ENCODE data around the gene THSD7A.
"Not testable (repeated sequence)": the region's sequence is repeated elsewhere in the genome, so short reads cannot be mapped to it uniquely, and the experiment has no call there.

The THSD7A gene

GRCh38 chr7:11570922-11571550 lies 261.0 kb downstream of the THSD7A start:
- DNase-seq, result no peak

DNA sequence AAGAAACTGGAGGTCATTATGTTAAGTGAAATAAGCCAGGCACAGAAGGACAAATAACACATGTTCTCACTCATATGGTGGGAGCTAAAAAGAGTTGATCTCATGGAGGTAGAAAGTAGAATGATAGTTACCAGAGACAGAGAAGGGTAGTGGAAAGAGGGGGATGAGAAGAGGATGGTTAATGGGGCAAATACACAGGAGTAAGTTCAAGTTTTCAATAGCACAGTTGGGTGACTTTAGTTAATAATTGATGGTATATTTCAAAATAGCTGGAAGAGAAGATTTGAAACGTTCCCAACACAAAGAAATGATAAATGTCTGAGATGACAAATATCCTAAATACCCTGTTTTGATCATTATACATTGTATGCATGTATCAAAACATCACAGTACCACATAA lies 261.8 kb downstream of the THSD7A start:
- DNase-seq, result no peak

- no peak for DNase-seq
Observed at GRCh38 chr7:11567571-11567970, 264.4 kb downstream of the THSD7A start.

DNA sequence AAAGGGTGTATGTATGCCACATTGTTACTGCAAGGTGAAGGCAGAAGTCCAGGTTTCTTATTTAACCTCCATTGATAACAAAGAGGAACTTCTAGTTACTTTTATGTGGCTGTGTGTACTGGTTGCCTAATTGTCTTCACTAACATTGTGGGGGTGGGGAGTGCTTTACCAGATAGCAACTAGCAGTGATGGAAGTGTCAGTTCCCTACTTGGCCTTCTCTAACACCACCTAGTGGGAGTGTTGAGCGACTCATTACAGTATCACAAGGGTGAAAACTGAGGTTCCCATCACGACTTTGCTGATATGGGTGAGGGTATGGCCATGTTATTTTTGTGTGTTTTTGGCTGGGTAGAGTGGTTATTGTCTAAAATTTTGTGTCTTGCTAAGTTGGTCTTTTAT lies 274.4 kb downstream of the THSD7A start:
- no peak for DNase-seq

- no peak for DNase-seq
Observed at GRCh38 chr7:11552676-11553296, 279.2 kb downstream of the THSD7A start.

GRCh38 chr7:11551470-11551869 lies 280.5 kb downstream of the THSD7A start:
- DNase-seq, result no peak

GRCh38 chr7:11548532-11548931 lies 283.5 kb downstream of the THSD7A start:
- no peak for DNase-seq

GRCh38 chr7:11541330-11541729 lies 290.7 kb downstream of the THSD7A start:
- no peak for DNase-seq

DNA sequence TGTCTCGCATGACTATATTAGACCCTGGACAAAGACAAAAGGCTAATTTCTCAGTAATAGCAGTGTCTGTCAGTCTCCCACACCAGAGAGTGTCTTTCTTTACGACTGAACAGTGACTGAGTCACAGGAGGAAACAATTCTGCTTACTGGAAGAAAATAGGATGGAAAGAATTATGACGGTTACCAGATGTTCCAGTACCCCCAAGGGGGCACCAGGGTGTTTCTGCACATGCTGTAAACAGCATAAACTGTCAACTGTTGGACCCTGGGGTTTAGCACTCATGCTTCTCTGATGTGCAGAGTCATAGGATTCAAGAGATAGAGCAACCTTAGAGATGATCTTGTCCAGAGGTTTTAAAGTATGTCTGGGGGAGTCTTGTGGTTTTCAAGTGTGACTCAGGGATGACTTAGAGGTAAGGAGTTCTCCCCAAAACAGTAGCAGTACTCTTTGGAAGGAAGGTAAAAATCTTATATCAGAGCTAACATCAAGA lies 291.7 kb downstream of the THSD7A start:
- no peak for DNase-seq

- no peak for DNase-seq
Observed at GRCh38 chr7:11539853-11540252, 292.1 kb downstream of the THSD7A start.

GRCh38 chr7:11538751-11539299 lies 293.2 kb downstream of the THSD7A start:
- no peak for DNase-seq

GRCh38 chr7:11533229-11533820 lies 298.7 kb downstream of the THSD7A start:
- DNase-seq, result no peak

GRCh38 chr7:11529382-11529781 lies 302.6 kb downstream of the THSD7A start:
- no peak for DNase-seq

DNA sequence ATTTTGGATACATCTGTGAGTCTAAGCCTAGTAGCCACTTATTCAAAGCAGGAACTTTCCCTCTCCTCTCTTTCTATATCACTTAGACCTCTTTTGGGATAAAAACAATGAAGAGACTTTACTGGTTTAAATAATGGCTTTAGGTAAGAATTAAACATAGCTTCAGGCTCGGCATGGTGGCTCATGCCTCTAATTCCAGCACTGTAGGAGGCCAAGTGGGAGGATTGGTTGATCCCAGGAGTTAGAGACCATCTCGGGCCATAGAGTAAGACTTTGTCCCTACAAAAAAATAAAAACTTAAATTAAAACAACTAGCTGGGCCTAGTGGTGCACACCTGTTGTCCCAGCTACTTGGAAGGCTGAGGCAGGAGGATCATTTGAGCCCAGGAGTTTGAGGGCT lies 304.3 kb downstream of the THSD7A start:
- no peak for DNase-seq

DNA sequence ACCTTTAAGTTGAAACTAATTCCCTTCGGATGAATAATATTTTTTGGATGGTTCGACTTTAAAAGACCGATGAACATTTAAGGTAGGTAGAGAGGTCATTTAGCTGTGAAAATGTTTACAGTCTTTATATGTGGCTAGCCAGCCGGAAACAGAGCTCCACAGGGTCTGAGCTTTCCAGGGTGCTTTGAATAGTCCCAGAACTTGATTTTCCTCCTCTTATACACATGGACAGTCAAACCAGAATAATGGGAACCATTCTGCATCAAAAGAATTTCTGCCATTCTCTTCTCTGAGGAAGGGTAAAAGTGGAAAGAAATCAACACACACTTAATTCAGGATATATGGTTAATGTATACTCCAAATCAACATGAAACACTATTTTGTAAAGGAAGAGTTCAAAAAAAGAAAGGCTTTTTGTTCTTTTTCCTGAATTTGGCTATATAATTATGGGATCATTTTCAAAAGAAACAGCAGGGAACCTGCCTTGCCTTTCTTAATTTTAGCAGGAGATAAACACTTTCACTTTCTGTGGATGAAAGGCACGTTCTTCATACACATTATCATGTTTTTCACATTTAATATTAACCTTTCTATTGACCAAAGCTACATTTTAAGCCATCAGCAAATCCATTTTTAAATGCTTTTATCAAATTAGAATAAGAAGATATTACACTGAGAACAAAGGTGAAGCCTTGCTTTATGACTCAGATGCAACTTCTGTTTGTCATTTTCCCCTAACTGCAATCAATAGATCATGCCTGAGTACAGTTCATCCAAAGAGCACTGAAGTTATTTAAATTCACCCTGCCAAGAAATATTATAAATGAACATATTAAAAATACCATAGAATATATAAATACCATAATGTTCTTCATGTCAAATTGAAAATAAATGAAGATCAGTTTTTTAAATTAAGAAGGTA lies 307.3 kb downstream of the THSD7A start:
- DNase-seq, result no peak

- not testable (repeated sequence) for DNase-seq
Observed at GRCh38 chr7:11521964-11522499, 310.0 kb downstream of the THSD7A start.

- no peak for DNase-seq
Observed at GRCh38 chr7:11517853-11518252, 314.1 kb downstream of the THSD7A start.

DNA sequence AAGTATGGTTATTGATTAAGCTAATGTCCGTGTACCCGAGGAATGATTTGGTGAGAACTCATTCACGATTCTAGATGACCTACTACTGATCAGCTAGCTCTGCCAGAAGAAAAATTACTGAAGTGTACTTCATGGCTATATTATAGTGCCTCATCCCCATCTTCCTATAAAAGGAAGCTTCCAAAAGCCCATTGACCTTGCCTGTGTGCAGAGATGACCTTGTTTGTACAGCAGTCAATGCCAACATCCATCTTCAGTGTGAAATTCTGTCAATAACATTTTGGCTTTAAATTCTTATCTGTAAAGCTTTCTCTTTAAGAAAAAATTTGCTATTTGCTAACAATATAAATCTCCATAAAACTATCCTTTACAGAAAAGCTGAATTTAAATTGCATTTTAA lies 315.7 kb downstream of the THSD7A start:
- DNase-seq, result no peak

- DNase-seq, result no peak
Observed at GRCh38 chr7:11513460-11513859, 318.5 kb downstream of the THSD7A start.

GRCh38 chr7:11507929-11508328 lies 324.1 kb downstream of the THSD7A start:
- no peak for DNase-seq

DNA sequence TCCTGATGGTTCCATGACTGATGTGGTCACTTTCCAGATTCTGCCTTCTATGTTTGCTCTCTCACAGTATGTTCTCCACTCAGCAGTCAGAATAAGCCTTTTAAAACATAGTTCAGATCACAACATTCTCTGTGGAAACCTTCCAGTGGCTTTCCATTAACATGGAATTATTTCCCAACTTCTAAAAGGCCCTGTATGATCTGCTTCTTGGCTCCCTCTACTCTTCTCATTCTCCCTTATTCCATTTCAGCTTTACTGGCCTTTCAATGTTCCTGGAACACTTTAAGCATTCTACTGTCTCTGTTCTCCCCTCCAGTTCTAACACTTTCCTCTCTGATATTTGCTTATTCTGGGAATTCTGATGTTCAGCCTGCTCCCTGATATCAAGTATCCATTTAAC lies 325.6 kb downstream of the THSD7A start:
- DNase-seq, result no peak

GRCh38 chr7:11505471-11505985 lies 326.5 kb downstream of the THSD7A start:
- no peak for DNase-seq
